Heart right ventricle (tissue), 16 donors: ENCODE results near the gene PPIF. TPM values are rescaled to one million over a fixed set of nuclear protein-coding genes. Genes with fewer than 3 reads are reported as not detected.

ENCODE experiments used
- ATAC-seq, 8 donors: fragments of 200-7000 bp; cut with Tn5 transposase; one replicate each; pipeline ENCODE4 v1.9.1; 2020; ENCODE audit warnings: mild to moderate bottlenecking in 8 of 8, moderate library complexity in 8 of 8, moderate number of reproducible peaks in 1 of 8
- DNase-seq, 2 donors: peaks; one replicate each; pipeline ENCODE4 v3.0.0-alpha.2; 2020
- H3K27ac ChIP-seq, 10 donors: fragments of 200-600 bp; sonication (generic) in 2 of 10; one replicate each; pipeline versions ENCODE4 v1.5.0 to v1.8.0; 2020 to 2022; ENCODE audit warnings: mild to moderate bottlenecking in 3 of 10
- H3K27me3 ChIP-seq, 7 donors: fragments of 200-600 bp; one replicate each; pipeline ENCODE4 v1.8.0; 2021 to 2022; ENCODE audit warnings: mild to moderate bottlenecking in 2 of 7
- H3K36me3 ChIP-seq, 9 donors: fragments of 200-600 bp; sonication (generic) in 1 of 9; one replicate each; pipeline versions ENCODE4 v1.5.0 to v1.8.0; 2020 to 2022; ENCODE audit warnings: mild to moderate bottlenecking in 2 of 9
- H3K4me1 ChIP-seq, 9 donors: fragments of 200-600 bp; sonication (generic) in 1 of 9; one replicate each; pipeline versions ENCODE4 v1.5.0 to v1.8.0; 2020 to 2022; ENCODE audit warnings: mild to moderate bottlenecking in 4 of 9
- H3K4me3 ChIP-seq, 10 donors: fragments of 200-600 bp; sonication (generic) in 2 of 10; one replicate each; pipeline versions ENCODE4 v1.5.0 to v1.8.0; 2020 to 2022; ENCODE audit warnings: mild to moderate bottlenecking in 7 of 10, moderate library complexity in 2 of 10
- H3K9me3 ChIP-seq, 11 donors: fragments of 200-600 bp in 10 of 11; sonication (generic) in 2 of 11; one replicate each; pipeline versions ENCODE4 v1.5.0 to v1.8.0; 2013 to 2022; ENCODE audit warnings: mild to moderate bottlenecking in 2 of 11, control low read depth in 1 of 11, moderate library complexity in 1 of 11
- WGBS, 2 donors: extraction: QIAGEN DNeasy Blood & Tissue Kit; methylation state at CpG; one replicate each; pipeline ENCODE4 v1.1.7; 2013; ENCODE audit warnings: inconsistent platforms in 1 of 2; 5-methylcytosine and 5-hydroxymethylcytosine counted together
- intact Hi-C, 10 donors: fragments of 100-400 bp; cut with DNase I; formaldehyde crosslinking; loops; one replicate each; pipeline versions ENCODE4 v1.11.1 to v1.14.2; 2022
- polyA plus RNA-seq, 2 donors: library from polyadenylated mRNA; stranded (reverse); fragments of 200-250 nt; gene quantifications; one replicate each; pipeline ENCODE4 v1.2.3, GENCODE V29; 2013
- total RNA-seq, 10 donors: library from RNA; stranded (reverse); fragmentation: NEBNext Ultra II Directional in 3 of 10; extraction: Animal tissue kit (Norgen Biotek cat#: 25700) in 3 of 10; gene quantifications; one replicate each; pipeline versions ENCODE4 v1.2.1 to v1.2.4, GENCODE V29; 2021 to 2023
- TF ChIP-seq, protein P1 (sequence below), 9 donors: fragments of 200-600 bp; sonication (generic) in 2 of 9; IDR thresholded peaks; one replicate each; pipeline versions ENCODE4 v1.5.0 to v1.8.0; 2021 to 2022; ENCODE audit warnings: antibody characterized with exemption in 9 of 9, mild to moderate bottlenecking in 5 of 9, moderate library complexity in 1 of 9
- donor health status: Arrhythmogenic right ventricular cardiomyopathy.
- donor health status: ischemic (EF 13 %, LVEDD 7.1; RV severe dilation, severe dysfunction).
- donor health status: healthy with polysubstance abuse.
- donor health status: DM: no; HTN: yes; CAD: no.
- donor health status: DM: no; HTN: no; CAD: no.
- donor health status: ischemic (EF 25% LVEDD 6.9; RV normal size, moderate dysfunction).
- donor health status: ischemic (EF 25% LVEDD 5.7; RV mildly dilated, moderate dysfunction).
- donor health status: healthy.
- donor health status: DM: yes; HTN: yes; CAD: no.
- donor health status: Ischemic cardiomyopathy.
- donor health status: ischemic (EF 35%, LVEDD 5.7; RV mildly dilated, moderate dysfunction).
- donor health status: nonischemic (EF 11% LVEDD 7.7; RV severe dilation, severe dysfunction).
- donor health status: DM: yes; HTN: yes; CAD: no.
- donor health status: PGD.
- donor health status: ischemic (EF 29% LVEDD 5.4; RV normal size, mild dysfunction).
- donor health status: nonischemic (EF 23%, LVEDD 6.1; RV moderate dilation, normal function).

Gene PPIF
- total and polyA plus RNA-seq, 12 donors: 44.3 to 205 (median 146) TPM

DNA sequence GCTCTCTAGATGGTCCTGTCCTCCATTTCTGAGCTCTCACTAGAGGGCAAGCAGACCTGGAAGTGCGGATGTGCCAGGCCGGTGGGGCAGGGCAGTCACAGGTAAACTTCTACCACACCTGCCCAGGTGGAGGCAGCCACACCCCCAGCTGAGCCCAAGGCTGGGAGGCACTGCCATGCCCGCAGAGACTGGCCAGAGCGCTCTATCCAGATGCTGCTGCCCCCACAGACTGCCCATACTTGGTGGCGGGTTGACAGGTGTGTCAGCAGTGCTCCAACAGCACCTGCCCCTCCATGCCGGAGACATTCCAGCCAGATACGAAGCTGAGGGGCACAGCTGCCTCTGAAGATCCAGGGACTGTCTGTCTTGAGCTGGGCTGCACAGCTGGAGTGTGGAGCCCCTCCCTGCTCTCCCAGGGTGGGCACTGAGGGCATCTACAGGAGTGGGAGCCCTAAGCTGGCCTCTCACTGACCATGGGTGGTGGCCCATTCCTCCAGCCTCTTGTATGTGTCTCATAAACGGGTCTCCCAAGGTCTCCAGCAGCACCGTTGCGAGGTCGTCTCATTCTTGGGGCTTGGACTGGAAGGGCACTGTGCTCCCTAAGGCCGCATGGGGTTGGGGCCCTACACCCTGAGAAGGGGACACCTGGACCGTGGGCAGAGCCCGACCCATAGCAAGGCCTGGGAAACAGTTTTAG is 38.2 kb upstream of the PPIF start:
- TF ChIP-seq, protein P1, sequence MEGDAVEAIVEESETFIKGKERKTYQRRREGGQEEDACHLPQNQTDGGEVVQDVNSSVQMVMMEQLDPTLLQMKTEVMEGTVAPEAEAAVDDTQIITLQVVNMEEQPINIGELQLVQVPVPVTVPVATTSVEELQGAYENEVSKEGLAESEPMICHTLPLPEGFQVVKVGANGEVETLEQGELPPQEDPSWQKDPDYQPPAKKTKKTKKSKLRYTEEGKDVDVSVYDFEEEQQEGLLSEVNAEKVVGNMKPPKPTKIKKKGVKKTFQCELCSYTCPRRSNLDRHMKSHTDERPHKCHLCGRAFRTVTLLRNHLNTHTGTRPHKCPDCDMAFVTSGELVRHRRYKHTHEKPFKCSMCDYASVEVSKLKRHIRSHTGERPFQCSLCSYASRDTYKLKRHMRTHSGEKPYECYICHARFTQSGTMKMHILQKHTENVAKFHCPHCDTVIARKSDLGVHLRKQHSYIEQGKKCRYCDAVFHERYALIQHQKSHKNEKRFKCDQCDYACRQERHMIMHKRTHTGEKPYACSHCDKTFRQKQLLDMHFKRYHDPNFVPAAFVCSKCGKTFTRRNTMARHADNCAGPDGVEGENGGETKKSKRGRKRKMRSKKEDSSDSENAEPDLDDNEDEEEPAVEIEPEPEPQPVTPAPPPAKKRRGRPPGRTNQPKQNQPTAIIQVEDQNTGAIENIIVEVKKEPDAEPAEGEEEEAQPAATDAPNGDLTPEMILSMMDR (IDR thresholded peaks at IDR 0.05): no peak
- WGBS, 2 donors: 81 to 82% methylated on average over 14 of the region's 14 CpGs
- Histone ChIP-seq H3K36me3 (peaks cover 13 to 100% (median 86%) of the 10 kb centered on the region in 9 donors), H3K9me3 (no peaks in the 10 kb centered on the region), H3K27ac (no peak overlapping the region), H3K4me1 (peaks cover 0 to 12% (median 0%) of the 10 kb centered on the region in 9 donors), H3K4me3 (no peak overlapping the region), H3K27me3 (no peaks in the 10 kb centered on the region)
- ATAC-seq (no peak), DNase-seq (peak in 1 of 2 donors; percentile 14)
- intact Hi-C loops: no loop called here

DNA sequence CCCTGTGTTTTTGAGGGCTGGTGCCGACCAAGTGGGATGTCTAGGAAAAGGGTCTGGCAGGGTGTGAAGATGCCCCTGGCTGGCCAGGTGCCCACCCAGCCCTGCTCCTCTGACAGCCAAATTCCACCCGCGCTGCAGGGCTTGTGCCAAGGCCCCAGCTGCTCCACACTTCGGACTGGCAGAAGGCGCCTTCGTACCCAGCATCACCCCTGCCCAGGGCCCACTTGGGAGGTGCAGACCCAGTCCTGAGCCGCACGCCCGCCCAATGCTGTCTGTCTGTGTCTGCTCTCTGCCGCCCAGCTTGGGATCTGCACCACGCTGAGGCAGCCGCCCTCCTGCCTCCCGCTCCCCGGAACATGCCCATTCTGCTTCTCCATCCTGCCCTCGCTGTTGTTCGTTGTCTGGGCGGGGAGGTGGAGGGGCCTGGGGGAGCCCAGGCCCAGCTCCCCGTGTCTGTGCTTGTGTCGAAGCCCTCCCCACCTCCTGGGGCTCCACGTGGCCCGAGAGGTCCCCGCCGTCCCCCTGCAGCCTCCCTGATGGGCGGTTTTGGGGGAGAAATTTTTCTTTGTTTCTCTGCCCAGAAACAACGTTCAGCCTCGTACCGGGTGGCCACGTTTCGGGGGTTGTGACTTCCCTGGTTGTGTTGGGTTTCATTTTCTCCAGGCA is 36.9 kb upstream of the PPIF start:
- Histone ChIP-seq H3K27me3 (no peaks in the 10 kb centered on the region), H3K27ac (no peak overlapping the region), H3K4me3 (no peak overlapping the region), H3K4me1 (peaks cover 0 to 18% (median 0%) of the 10 kb centered on the region in 9 donors), H3K9me3 (no peaks in the 10 kb centered on the region), H3K36me3 (peaks cover 10 to 100% (median 76%) of the 10 kb centered on the region in 9 donors)
- TF ChIP-seq, protein P1 (IDR thresholded peaks at IDR 0.05): no peak
- DNase-seq: peak in 1 of 2 donors; percentile 14
- 83 to 89% methylated on average over 29 of the region's 29 CpGs for WGBS, 2 donors
- no peak for ATAC-seq
- intact Hi-C loops: no loop called here

DNA sequence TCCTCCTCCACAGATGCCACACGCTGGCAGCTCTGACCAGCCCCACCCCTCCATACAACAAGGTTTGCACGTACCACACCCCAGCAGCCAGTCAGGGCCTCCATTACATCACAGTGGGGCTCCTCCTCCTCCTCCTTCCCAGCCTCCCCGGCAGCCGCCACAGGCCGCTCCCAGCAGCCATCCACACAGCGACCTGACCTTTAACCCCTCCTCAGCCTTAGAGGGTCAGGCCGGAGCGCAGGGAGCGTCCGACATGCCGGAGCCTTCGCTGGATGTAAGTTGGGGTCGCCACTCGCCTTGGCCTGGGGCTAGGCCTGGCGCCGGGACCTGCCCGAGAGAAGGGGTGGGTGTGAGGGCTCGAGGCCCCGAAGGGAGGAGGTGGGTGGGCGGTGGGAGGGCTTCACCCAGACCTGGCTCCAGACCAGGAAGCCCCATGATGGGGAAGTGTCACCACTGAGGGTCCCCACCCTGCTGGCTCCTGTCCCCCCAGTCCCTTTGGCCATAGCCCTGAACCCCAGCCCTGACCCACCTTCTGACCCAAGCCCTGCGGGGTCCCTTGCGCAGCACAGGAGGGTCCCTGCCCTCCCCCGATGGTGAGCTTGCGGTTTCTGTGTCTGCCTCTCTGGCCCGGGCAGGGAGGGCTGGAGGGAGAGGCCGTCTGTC is 36.2 kb upstream of the PPIF start:
- TF ChIP-seq, protein P1 (IDR thresholded peaks at IDR 0.05): no peak
- intact Hi-C loops: no loop called here
- DNase-seq (peak in 1 of 2 donors; percentile 21), ATAC-seq (peak in 2 of 8 donors; percentile 6 to 16)
- Histone ChIP-seq H3K27me3 (no peaks in the 10 kb centered on the region), H3K4me3 (no peak overlapping the region), H3K36me3 (peaks cover 10 to 100% (median 69%) of the 10 kb centered on the region in 9 donors), H3K4me1 (peaks cover 0 to 18% (median 0%) of the 10 kb centered on the region in 9 donors), H3K9me3 (no peaks in the 10 kb centered on the region), H3K27ac (peak overlapping the region in 1 of 10 donors; percentile 31)
- WGBS, 2 donors: 83 to 85% methylated on average over 26 of the region's 26 CpGs
